ENCODE data around the gene PRIM1. TPM values are rescaled to one million over a fixed set of nuclear protein-coding genes. Genes with fewer than 3 reads are reported as not detected.

The PRIM1 gene
- polyA plus RNA-seq, 1 donor = 26.5 TPM

Other genes starting within 250 kb of the PRIM1 start
- 36.7 TPM for gene RBMS2, start 230.5 kb downstream of the PRIM1 start, polyA plus RNA-seq (ENCODE audit: insufficient read length)
- 114 TPM for gene BAZ2A, start 122.0 kb downstream of the PRIM1 start, polyA plus RNA-seq (ENCODE audit: insufficient read length)
- 1,192 TPM for gene ATP5F1B, start 106.3 kb downstream of the PRIM1 start, polyA plus RNA-seq (ENCODE audit: insufficient read length)
- 349 TPM for gene PTGES3, start 64.0 kb downstream of the PRIM1 start, polyA plus RNA-seq (ENCODE audit: insufficient read length)
- gene NACA, start 27.0 kb downstream of the PRIM1 start, polyA plus RNA-seq (ENCODE audit: insufficient read length) = 1,966 TPM
- gene HSD17B6, start 11.0 kb upstream of the PRIM1 start, polyA plus RNA-seq (ENCODE audit: insufficient read length) = 1.4 TPM
- gene SDR9C7, start 182.1 kb upstream of the PRIM1 start, polyA plus RNA-seq (ENCODE audit: insufficient read length) = 0.32 TPM
- 1.2 TPM for gene RDH16, start 205.3 kb upstream of the PRIM1 start, polyA plus RNA-seq (ENCODE audit: insufficient read length)